ENCODE data around the gene DMXL1. TPM values are rescaled to one million over a fixed set of nuclear protein-coding genes. Genes with fewer than 3 reads are reported as not detected.
A peak's percentile ranks its signal among the peaks of the same experiment; 100 is the strongest.
"Not testable (repeated sequence)": the region's sequence is repeated elsewhere in the genome, so short reads cannot be mapped to it uniquely, and the experiment has no call there.

The DMXL1 gene
- total RNA-seq, 1 donor from 2014 or later, result 57.0 TPM

DNA sequence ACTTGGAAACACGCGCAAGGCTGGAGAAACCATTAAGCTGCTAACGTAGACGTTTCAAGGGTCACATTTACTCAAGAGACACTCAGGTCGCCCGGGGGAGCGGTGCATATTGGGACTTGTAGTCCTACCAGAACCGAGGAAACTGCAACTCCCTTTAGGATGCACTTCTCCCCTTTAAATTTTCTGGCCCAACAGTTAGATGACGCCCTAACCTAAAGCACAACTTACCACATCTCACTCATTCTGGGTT is 384 bp upstream of the DMXL1 start:
- no peak for DNase-seq (ENCODE audit: low read depth)

DNA sequence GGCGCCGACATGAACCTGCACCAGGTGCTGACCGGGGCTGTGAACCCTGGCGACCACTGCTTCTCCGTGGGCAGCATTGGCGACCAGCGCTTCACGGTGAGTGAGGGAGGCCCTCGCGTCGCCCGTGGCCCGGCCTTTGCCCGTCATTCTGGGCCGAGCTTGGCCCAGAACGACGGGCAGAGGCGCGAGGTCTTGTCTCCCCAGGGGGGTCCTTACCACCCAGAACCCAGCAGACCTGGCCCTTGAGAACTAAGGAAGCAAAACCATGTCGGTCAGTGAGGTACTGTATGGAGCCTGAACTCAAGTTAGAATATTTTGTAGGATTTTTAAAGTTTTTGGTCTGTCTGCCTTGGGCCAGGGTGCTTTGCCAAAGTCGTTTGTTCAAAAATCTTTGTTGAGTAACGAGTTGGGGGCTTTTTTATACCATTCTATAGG is 691 bp downstream of the DMXL1 start:
- no peak for DNase-seq (ENCODE audit: low read depth)

DNA sequence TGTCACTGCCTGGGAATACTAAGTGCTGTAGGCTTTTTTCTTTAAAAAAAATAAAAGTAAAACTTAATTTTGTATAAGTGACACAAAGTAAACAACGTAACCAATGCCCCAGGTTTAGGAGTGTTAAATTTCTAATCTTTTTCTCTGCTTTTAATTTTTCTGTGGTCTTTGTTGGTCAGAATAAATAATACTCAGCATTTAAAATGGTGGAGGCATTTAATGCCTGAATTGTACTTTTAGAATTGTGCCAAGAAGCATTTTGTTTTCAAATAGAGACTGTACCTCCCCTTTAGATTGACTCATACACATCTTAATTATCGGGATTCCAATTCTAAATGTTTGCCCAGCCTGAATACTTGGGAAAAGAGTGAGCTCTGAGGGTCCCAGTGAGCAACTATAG is 1.6 kb downstream of the DMXL1 start:
- no peak for DNase-seq (ENCODE audit: low read depth)

DNA sequence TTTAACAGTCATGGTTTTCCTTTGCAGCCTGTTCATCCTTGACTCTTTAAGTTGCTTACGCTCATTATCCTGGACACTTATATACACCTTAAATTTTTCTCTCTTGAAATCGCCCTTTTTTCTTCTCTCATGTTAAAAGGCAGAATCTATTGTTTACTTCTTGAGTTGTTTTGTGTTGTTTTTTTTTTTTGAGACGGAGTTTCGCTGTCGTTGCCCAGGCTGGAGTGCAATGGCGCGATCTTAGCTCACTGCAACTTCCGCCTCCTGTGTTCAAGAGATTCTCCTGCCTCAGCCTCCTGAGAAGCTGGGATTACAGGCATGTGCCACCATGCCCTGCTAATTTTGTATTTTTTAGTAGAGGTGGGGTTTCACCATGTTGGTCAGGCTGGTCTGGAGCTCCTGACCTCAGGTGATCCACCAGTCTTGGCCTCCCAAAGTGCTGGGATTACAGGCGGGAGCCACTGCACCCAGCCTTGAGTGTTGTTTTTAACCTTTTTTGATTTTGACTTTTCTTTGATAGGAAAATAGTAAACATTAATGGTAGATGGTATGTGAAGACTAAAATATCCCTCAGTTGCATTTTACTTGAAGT is 3.0 kb downstream of the DMXL1 start:
- DNase-seq (ENCODE audit: low read depth), result not testable (repeated sequence)

DNA sequence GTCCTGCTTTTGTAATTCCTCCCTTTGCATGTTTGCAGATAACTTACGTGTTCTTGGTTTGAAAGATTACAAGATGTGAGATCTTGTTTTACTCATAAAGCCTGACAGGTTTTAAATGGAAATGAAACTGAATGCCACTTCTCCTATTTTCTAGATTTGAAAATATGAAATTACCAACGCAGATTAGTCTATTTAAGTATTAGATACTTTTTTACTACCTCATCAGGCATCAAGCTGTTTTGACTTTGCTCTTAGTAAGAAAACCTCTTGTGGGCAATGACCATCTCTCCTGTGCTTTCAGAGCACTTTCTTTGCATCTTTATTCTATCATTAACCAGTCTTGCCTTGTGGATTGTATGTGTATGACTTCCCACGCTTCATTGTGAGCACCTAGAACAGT is 3.5 kb downstream of the DMXL1 start:
- no peak for DNase-seq (ENCODE audit: low read depth)

DNA sequence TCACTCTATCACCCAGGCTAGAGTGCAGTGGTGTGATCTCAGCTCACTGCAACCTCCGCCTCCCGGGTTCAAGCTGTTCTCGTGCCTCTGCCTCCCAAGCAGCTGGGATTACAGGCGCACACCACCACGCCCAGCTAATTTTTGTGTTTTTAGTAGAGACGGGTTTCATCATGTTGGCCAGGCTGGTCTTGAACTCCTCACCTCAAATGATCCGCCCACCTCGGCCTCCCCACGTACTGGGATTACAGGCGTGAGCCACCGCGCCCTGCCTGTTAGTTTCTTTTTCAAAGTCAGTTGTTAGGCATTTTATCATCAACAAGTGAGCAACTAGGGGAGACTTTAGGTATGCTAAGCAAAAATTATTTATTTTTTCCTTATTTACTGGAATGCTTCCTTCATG is 4.4 kb downstream of the DMXL1 start:
- DNase-seq (ENCODE audit: low read depth), result not testable (repeated sequence)

DNA sequence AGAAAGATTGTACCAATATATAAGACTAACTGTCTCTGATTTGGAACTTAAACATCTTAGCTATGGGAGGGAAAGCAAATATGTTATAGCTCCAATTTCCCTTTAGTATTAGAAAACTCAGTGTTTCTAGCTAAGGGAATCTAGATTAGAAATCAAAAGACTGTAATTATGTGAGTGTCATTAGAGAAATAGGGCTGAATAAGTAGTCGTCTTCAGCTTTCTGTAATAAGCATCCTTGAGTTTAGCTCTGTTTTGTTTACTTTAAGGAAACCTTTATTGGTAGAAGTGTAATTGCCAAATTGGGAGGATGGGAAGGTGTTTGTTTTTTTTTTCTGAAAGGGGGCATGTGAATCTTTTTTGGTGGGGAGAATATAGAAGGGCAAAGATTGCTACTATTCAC is 5.2 kb downstream of the DMXL1 start:
- DNase-seq (ENCODE audit: low read depth), result no peak

DNA sequence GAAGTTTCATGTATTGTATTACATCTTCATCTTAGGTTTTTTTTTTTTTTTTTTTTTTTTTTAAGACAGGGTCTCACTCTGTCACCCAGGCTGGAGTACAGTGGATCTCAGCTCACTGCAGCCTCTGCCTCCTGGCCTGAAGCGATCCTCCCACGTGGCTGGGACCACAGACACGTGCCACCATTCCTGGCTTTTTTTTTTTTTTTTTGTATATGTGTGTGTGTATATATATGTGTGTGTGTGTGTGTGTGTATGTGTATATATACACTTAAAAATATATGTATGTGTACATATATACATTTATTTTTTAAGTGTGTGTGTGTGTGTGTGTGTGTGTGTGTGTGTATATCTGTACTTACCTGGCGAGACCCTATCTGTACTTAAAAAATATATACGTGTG is 6.6 kb downstream of the DMXL1 start:
- no peak for DNase-seq (ENCODE audit: low read depth)

DNA sequence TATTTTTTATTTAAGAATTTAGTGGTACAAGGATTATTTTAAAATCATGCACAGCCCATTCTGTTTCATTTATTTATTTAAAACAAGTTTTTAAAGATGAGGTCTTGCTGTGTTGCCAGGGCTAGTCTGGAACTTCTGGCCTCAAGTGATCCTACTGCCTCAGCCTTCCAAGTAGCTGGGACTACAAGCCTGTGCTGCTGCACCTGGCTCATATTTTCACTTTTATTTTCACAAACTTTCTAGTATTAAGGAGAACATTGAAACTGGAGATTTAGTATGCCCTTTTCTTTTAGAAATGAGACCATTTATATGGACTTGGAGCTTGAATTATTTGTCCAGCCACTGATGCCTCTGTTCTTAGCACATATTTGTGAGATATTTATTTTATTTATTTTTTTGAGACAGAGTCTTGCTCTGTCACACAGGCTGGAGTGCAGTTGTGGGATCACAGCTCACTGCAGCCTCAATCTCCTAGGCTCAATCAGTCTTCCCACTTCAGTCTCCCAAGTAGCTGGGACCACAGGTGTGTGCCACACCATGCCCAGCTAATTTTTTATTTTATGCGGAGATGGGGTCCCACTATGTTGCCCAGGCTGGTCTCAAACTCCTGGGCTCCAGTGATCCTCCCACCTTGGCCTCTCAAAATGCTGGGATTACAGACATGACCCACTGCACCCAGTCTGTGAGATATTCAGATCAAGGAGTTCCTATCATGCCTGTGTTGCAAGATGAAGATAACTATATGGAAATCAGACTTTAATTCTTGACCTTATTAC is 7.4 kb downstream of the DMXL1 start:
- no peak for DNase-seq (ENCODE audit: low read depth)

DNA sequence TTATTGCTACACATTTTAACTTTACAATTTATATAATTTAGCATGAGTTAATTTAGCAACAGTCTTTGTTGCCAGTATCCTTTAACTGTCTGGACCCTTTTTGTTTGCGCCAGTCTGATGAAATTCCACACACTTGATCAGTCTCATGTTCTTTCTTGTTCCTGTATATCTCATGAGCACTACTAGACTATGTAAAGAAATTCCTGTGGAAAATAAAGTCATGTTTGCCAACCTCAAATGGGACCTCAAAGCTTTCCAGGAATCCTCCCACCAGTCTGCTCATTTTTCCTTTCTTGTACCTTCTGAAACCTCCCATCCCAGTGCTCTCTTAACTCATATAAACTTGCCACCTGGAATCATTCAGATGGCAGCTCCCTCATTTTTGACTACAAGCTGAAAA is 8.0 kb downstream of the DMXL1 start:
- DNase-seq (ENCODE audit: low read depth), result no peak

DNA sequence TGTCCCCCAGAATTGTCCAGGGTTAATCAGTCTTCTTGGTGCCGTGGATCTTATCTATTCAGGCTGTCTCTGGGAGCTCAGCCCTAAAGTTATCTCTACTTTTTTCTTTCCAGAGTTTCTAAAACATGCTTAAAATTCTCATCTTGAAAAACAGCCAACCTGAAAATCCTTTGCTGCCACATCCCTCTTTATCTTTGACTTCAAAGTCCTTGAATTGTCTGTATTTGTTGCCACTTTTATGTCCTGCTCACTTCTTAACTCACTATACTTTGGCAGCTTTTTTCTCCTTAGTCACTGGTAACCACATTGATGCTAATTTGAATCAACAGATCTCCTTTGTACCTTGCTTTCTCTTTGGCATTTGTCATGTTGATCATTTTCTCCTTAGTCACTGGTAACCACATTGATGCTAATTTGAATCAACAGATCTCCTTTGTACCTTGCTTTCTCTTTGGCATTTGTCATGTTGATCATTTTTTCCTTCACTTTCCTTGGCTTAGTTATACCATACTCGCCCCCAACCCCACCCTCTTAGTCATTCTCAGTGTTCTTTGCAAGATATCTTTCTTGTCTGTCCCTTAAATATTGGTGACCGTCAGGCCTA is 8.5 kb downstream of the DMXL1 start:
- DNase-seq (ENCODE audit: low read depth), result peak; percentile 38

DNA sequence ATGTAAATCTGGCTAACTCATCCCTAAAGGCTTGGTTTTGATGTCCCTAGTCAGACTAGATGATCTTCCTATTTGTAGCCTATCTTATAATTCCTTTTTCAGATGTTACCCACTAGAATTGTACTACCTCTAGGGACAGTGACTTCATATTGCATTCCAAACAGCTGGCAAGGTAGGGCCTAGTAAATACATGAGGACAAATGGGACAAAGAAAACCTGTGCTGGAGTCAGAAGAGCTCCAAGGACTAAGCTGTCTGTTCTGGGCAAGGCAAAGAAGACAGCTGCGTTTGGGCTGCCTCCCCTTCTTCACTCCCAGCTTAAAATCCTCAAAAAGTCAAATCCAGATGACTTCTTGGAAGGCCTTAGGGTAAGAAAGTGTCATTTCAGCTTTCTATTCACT is 10.0 kb downstream of the DMXL1 start:
- DNase-seq (ENCODE audit: low read depth), result no peak

DNA sequence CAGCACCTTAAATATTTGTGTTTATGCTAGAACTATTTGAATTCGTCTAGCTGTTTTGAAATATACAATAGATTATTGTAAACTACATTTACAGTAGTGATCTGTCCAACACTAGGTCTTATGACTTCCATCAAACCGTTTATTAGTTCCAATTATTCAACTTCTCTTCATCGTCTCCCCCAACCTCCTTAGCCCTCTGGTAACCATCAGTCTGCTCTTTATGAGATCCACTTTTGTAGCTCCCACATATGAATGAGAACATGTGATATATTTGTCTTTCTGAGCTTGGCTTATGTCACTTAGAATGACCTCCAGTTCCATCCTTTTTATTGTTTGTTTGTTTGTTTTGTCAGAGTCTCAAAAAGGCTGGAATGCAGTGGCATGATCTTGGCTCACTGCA is 11.8 kb downstream of the DMXL1 start:
- no peak for DNase-seq (ENCODE audit: low read depth)

DNA sequence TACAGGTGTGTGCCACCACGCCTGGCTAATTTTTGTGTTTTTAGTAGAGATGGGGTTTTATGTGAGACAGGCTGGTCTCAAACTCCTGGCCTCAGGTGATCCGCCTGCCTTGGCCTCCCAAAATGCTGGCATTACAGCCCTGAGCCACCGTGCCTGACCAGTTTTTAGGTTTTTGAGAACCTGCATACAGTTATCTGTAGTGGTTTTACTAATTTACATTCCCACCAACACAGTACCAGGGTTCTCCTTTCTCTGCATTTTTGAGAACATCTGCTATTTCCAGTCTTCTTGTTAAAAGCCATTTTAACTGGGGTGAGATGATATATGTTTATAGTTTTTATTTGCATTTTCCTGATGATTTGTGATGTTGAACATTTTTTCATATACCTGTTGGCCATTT is 12.8 kb downstream of the DMXL1 start:
- no peak for DNase-seq (ENCODE audit: low read depth)

DNA sequence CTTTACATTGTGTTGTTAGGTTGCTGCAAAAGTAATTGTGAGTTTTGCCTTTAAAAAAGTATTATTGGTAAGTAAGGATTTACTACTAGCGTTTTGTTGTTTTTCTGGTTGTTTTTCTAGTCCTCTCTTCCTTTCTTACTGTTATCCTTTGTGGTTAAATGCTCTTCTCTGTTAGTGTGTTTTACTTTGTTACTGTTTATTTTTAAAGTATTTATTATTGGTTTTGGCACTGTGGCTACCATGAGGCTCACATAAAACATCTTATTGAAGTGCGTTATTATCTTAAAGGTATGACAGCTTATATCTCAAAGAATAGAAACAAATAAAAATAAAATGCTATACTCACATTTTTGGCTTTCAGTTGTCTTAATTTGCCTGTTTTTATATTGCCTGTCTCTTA is 17.6 kb downstream of the DMXL1 start:
- DNase-seq (ENCODE audit: low read depth), result no peak

DNA sequence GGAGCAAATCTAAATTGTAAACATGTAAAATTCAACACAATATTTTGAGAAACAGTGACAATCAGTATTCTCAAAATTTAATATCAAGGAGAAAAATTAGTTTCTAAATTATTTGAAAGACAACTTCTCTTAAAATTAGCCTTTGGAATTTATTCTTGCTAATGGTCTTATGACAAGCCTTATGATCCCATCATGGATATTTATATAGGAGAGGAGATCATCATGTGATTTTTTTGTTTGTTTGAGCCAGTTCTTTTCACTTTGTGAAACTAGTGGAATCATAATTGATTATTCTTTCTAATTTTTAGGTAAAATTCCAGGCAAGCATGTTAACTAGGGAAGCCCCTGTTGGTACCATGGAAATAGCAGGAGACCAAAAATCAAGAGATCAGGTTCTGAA is 24.7 kb downstream of the DMXL1 start:
- DNase-seq (ENCODE audit: low read depth), result no peak

DNA sequence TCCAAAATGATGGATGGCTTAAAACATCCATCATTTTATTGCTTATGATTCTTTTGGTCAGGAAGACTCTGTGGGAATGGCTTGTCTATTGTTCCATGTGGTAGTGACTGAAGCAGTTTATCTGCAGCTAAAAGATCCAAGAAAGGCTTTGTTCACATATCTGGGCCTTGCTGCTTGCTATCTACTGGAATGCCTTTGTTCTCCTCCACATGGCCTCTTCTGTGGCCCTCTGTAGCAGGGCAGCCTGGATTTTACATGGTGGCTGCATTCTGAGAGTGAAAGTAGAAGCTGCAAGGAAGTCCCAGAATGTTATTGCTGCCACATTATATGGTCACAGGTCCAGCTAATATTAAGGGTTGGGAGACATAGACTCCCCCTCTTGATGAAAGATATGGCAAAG is 35.1 kb downstream of the DMXL1 start:
- DNase-seq (ENCODE audit: low read depth), result no peak

DNA sequence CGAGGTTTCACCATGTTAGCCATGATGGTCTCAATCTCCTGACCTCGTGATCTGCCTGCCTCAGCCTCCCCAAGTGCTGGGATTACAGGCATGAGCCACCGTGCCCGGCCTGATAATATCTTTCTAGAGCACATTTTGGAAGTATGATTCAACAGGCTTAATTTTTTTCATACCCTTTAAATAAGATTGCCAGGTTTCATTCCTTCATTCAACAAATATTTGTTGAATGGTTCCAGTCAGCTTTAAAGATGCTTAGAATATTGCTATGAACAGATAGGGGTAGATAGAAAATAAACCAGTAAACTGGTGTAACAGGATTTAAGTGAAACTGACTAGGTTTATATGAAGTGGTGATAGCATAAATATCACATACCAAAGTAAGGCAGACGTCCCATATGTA is 41.3 kb downstream of the DMXL1 start:
- no peak for DNase-seq (ENCODE audit: low read depth)

DNA sequence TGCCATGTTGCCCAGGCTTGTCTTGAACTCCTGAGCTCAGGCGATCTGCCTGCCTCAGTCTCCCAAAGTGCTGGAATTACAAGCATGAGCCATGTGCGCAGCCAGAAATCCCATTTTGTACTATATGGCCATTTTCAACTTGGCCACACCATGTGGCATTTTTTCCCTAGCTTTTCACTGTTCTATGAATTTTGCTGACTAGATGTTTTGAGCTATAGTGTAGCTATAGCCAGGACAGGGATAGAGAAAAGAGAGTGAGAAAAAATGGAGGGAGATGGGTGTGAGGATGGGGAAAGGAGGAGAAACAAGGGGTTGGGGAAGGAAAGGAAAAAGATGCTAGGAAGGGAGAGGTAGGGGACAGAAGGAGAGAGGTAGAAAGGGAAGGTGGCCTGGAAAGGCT is 46.4 kb downstream of the DMXL1 start:
- DNase-seq (ENCODE audit: low read depth), result no peak

DNA sequence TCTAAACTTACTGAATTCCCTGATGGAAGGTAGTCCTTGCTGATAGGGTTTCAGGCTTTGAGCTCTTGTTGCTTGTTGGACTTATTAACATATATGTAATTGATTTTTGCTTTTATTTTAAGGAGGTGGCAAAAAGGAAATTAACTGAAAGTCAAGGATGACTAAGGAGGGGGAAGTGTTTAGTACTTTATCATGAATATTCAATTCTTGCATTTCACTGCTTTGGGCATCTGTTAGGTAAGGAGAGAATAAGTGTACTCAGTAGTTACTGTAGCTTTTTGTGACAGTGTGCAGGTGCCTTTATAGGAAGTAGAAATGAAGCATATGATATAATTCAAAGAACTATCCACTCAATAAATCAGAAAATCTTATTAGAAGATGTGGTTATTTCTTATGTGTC is 47.1 kb downstream of the DMXL1 start:
- no peak for DNase-seq (ENCODE audit: low read depth)

DNA sequence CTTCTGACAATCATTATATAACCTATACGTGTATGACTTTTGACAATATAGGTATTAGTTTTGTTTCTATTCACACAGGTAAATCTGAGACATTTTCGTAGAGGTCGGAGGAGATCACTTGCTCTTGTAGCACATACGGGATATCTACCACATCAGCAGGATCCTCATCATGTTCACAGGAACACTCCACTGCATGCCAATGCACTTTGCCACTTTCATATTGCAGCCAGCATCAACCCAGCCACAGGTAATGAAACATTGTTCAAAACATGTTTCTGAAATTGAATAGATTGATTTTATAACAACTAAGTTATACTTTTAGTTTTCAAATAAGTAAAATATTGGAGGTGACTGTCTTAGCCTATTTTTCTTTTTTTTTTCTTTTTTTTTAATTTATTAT is 50.0 kb downstream of the DMXL1 start:
- DNase-seq (ENCODE audit: low read depth), result no peak

DNA sequence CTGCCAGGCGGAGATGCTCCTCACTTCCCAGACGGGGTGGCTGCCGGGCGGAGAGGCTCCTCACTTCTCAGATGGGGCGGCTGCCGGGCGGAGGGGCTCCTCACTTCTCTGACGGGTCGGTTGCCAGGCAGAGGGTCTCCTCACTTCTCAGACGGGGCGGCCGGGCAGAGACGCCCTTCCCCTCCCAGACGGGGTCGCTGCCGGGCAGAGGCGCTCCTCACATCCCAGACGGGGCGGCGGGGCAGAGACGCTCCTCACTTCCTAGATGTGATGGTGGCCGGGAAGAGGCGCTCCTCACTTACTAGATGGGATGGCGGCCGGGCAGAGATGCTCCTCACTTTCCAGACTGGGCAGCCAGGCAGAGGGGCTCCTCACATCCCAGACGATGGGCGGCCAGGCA is 51.6 kb downstream of the DMXL1 start:
- DNase-seq (ENCODE audit: low read depth), result not testable (repeated sequence)

DNA sequence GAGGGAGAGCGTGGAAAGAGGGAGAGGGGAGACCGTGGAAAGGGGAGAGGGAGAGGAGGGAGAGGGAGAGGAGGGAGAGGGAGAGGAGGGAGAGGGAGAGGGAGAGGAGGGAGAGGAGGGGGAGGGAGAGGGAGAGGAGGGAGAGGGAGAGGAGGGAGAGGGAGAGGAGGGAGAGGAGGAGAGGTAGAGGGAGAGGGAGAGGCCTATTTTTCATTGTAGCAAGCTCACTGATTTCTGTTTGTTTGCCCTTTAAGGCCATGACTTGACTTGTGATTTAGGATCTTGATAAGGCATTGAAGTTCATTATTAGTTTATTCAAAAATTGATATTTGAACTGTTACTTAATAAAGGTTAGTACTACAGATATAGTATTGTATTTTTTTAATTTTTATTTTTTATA is 52.4 kb downstream of the DMXL1 start:
- no peak for DNase-seq (ENCODE audit: low read depth)

DNA sequence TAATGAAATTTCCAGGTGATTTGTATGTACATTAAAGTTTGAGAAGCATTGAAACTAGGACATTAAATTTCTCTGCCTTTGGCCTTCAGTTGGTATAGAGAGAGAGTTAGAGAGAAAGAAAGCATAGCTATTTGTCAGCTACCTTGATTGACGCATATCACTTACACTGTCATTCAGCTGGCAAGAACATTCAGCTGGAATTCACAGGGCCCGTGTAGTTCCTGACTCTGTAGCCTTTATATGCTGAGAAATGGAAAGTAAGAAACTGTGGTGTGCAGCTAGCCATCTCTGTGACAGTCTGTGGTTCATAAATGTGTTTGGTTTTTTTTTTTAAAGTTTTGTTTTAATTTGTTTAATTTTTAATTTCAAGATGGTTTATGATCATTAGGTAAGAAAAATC is 58.9 kb downstream of the DMXL1 start:
- no peak for DNase-seq (ENCODE audit: low read depth)
